ENCODE measurements around the gene PLK2. TPM values are rescaled to one million over a fixed set of nuclear protein-coding genes. Genes with fewer than 3 reads are reported as not detected.

The PLK2 gene
- polyA plus RNA-seq, 3 donors: 164 to 179 (median 171) TPM

DNA sequence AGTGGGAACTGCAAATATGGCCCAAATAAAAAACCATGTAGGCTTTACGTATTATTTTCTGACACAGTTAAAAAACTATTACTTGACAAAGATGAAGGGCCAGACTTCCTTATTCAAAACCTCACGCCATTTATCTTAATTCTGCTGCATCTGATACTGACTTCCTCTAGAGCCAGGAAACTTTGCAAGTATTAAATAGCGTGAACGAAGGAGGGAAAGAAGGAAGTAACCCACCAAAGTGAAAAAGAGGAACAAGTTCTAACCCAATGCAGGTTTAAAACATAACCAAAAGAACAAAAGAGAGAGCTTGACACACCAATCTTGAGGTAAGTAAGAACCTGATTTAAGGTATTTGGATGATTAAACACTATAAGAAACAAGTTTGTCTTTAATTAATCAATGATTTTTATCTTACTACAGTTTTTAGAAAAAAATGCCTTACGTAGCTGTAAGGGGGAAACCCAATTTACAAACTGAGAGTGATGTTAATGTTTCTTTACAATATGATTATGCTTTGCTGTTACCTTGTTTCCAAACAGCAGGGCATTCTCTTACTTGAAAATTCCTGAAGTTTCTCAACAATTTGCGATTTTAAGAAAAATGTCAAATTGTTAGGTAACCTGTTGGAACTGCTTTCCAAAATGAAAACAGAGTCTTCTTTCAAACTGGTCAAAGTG lies 31.5 kb upstream of the PLK2 start, which contains the start of gene GAPT:
Gene GAPT (plus strand): TSS at position 220 of the 677 bp plus-strand sequence. CDS start 3,102 bp downstream, outside the sequence.
- no peak for DNase-seq

- no peak for DNase-seq
Observed at GRCh38 chr5:58490402-58491050, 30.6 kb upstream of the PLK2 start.

- no peak for DNase-seq
Observed at GRCh38 chr5:58486290-58486689, 26.4 kb upstream of the PLK2 start.

DNA sequence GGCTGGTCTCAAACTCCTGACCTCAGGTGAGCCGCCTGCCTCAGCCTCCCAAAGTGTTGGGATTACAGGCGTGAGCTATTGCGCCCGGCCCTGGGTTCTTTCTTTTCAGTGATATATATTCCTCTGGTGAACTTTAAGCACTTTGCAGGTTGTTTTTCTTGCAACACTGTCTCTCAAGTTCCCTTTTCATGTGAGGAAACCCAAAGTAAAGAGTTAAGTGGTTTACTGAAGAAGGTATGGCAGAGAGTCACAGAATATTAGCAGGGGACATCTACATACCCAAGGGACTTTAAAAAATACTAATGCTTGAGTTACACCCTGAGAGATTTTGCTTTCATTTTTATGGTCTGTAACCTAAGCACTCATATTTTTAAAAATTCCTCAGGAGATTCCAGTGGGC lies 24.6 kb upstream of the PLK2 start:
- no peak for DNase-seq

GRCh38 chr5:58482536-58482935 lies 22.6 kb upstream of the PLK2 start:
- no peak for DNase-seq

- DNase-seq: no peak
Observed at GRCh38 chr5:58481828-58482227, 21.9 kb upstream of the PLK2 start.

GRCh38 chr5:58481066-58481676 lies 21.3 kb upstream of the PLK2 start:
- DNase-seq: no peak

GRCh38 chr5:58477760-58478376 lies 18.0 kb upstream of the PLK2 start:
- no peak for DNase-seq

- no peak for DNase-seq
Observed at GRCh38 chr5:58475404-58475803, 15.5 kb upstream of the PLK2 start.

- DNase-seq: no peak
Observed at GRCh38 chr5:58469896-58470295, 10.0 kb upstream of the PLK2 start.

GRCh38 chr5:58466939-58467338 lies 7.1 kb upstream of the PLK2 start:
- no peak for DNase-seq

DNA sequence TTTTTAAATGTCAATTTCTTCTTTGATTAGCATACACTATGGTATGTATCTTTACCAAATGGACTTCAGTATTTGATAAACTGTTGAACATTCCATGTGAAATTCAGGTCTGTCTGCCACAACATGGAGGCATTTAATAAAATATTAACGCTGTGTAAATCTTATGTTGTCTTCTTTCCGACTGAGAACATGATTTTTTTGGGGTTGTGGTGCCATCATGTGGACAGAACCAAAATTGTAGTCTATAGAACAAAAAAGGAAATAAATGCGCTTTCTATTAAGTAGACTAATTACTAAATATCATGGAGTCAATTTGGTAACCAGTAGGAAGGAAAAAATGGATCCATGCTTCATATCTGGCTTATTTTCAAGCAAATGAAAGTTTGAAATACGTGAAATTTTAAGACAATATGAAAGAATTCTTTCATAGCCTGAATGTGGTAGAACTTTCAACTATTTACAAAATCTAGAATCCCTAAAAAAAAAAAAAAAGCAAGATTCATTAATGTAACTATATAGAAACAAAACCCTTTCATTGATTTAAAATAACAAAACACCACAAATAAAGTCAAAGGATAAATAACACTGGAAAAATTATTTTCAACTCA lies 2.8 kb upstream of the PLK2 start:
- peak; percentile 57 for DNase-seq

DNA sequence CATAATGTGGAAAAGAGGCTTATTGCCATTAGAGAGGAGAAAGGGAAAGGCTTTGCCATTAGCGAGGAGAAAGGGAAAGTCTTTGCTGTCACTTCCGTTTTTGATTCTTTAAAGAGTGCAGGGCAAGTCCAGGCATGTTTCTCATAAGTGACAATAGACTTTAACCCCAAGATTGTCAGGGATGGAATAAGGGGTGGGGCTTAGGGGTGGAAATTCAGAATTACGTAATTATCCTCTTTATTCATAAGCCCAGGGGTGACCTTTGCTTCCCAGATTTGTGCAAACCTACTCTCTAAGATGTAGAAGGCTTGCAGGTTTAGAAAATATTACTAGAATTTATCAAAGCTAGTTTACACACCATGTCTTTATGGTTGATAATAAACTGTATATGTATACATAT lies 2.3 kb upstream of the PLK2 start:
- DNase-seq: no peak

DNA sequence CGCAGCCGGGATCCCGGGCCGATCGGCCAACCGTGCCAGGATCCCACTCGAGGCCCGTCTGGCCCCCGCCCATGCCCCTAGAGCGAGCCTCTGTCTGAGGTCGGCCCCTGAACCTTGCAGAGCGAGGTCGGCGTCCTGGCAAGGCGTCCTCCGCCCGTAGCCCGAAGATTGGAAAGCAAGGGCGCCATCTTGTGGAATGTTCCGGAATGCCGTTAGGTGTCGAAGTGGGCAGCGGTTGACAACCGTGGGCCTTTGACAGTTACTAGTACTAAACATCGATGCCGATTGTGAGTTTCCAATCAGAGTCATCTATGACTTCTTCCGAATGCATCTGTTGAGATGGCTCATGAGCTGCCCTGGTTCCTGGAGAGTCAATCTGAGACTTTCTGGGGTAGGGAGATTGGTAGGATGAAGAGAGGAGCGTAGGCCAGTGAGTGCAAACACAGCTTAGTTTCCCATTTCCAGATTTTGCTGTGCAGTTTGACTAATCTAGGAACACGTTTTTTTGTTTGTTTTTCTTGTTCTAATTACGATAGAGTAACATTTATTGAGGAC lies 923 bp upstream of the PLK2 start:
- peak; percentile 90 for DNase-seq

DNA sequence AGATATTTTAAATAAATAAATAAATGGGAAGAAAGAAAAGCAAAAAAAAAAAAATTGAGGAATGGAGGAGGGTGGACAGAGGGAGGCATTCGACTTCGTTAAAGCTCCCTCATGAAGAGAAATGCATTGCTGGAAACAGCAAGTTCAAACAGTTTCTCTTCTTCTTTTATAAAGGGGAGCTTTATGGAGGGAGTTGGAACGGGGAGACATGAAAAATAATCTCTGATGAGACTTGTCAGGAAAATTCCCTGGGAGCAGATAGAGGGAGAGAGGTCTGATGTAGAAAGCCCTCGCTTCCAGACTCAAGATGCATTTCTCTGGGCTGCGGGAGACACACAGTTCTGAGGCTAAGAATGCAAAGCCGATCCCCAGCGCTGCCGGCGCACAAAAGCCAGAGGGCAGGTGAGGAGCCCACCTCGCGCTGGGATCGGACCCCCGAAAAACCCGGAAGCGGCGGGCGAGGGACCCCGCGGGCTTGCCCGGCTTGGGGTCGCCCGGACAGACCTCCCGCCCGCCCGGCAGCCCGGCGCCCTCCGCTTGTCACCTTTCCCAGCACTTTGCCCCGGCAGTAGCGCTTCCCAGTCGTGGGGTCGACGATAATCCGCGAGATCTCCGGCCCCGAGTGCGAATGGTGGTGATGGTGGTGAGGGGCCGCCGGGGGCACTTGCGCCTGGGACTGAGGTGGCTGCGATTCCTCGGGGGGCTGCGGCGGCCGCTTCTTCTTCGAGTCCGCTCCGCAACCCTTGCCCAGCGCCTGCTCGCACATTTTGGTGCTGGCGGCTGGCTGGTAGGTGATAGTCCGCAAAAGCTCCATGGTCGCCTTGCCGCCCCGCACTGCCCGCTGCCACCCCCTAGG lies 512 bp downstream of the PLK2 start:
- DNase-seq: peak; percentile 54

DNA sequence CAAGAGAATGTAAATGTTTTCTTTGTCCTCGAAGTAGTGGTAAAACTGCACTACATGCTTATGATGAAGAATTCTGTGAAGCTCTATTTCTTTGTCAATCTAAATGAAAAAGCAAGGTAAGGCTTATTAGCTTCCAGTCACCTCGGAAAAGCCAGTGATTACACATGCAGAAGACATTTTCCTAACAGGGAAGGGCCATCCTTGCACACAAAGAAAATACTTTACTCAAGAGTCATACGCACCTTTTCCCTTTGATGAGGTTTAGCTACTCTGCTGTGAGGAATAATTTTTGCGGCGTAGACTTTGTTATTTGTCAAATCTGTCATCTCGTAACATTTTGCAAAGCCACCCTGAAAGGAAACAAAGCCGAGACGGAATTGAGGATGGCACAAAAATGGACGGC lies 1.1 kb downstream of the PLK2 start:
- DNase-seq: peak; percentile 19

GRCh38 chr5:58458141-58458742 lies 1.6 kb downstream of the PLK2 start:
- DNase-seq: no peak

DNA sequence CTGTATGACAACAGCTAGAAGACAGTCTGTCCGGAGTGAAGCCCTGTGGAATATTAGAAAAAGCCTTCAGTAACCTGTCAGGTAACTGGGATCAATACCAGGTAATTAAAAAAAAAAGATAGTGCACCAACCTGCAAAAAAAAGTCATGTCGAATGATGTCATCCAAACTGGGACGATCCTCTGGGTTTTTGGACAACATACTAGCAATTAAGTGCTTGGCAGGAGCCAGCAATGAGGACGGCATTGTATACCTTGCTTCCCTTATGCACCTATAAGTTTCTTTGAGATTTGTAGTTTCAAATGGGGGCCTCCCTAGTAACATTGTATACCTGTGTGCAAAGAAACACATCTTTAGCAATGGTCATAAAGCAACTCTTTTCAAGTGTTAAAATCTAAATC lies 2.8 kb downstream of the PLK2 start:
- no peak for DNase-seq

DNA sequence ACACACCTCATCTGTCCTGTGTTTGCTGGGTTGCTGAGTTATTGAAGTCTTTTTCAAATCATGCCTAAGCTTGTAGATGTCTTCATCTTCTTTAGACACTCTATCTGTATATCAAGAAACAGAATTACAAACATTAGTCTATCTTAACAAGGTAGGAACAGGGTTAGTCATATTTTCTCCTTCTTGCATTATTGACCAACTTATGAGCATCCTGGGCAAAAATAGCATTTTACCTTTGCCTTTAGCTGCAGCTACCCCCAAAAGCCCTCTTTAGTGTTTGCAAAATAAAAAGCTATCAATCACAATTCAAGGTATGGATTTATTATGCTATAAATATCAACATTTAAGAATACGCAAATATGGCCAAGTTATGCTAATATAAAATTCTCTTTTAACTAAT lies 3.4 kb downstream of the PLK2 start:
- DNase-seq: no peak

DNA sequence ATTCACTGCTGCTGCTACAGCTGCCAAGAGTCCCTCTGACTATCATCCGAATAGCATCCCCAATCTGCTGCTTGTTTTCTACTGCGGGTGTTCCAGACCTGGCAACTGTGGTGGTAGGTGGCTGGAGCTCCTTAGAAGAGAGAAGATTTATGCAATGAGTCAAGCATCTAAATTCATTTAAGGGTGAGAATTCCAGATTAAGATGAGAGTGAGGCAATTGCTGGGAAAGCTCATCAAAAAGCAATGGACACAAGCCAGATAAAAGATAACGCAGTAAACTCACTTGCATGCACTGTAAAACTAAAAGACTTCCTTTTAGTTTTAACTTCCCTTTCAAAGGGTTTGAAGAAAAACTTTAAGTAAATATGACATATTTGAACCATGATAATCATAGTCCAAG lies 3.9 kb downstream of the PLK2 start:
- DNase-seq: no peak

DNA sequence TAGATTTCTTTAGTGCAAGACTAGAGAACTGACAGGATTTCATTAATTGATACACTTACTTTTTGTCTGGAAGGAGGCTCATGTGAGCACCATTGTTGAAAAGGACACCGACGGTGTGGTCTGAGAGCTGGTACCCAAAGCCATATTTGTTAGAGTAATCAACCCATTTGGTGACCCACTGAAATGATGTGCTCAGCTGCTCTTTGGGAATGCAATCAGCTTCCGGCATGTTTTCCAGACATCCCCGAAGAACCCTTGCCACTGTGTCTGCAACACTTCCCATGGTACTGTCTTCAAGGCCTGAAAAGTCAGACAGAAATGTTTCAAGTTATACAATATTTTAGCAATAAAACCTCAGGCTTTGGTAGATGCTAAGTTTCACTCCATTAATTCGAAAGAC lies 4.4 kb downstream of the PLK2 start:
- DNase-seq: no peak

Data from renal pelvis (tissue), 4 donors.